GM12801 (cell line): ENCODE results near the gene ECT2.

ENCODE experiments used
- CTCF ChIP-seq: IDR thresholded peaks from one replicate; pipeline ENCODE4 v1.5.1; 2011; ENCODE audit warnings: control low read depth; ENCODE audit not compliant: insufficient read length; ENCODE audit errors: extremely low read depth

ECT2 gene

GRCh38 chr3:172869784-172870518 is 119.4 kb downstream of the ECT2 start:
- no peak for TF ChIP-seq CTCF
